OCI-LY1 (cell line): ENCODE data around the gene MRPL58.

Experiments used
- H2AFZ ChIP-seq: fragments of 200-600 bp; sonication (generic), shearing (Covaris generic); 2 replicates; pipeline ENCODE4 v1.6.0; 2014; ENCODE audit warnings: antibody characterized with exemption, mild to moderate bottlenecking, low read length
- H3F3A ChIP-seq: fragments of 200-600 bp; sonication (generic), shearing (Covaris generic); 2 replicates; pipeline ENCODE4 v1.6.0; 2014; ENCODE audit warnings: mild to moderate bottlenecking, antibody characterized with exemption, low read length, moderate library complexity; ENCODE audit not compliant: insufficient read depth
- H3K27ac ChIP-seq: fragments of 200-600 bp; sonication (generic); 2 replicates; pipeline ENCODE4 v1.5.1; 2014; ENCODE audit warnings: low read length, mixed run types, mild to moderate bottlenecking, low read depth; ENCODE audit not compliant: poor library complexity, severe bottlenecking
- H3K27me3 ChIP-seq: fragments of 200-600 bp; sonication (generic); 2 replicates; pipeline ENCODE4 v1.6.0; 2014; ENCODE audit warnings: antibody characterized with exemption, mild to moderate bottlenecking, low read length, moderate library complexity; ENCODE audit not compliant: insufficient read depth
- H3K36me3 ChIP-seq: fragments of 200-600 bp; sonication (generic); 2 replicates; pipeline ENCODE4 v1.6.1; 2014; ENCODE audit warnings: mild to moderate bottlenecking, antibody characterized with exemption, low read length, moderate library complexity, mixed read lengths; ENCODE audit not compliant: insufficient read depth
- H3K4me1 ChIP-seq: fragments of 200-600 bp; sonication (generic); 2 replicates; pipeline ENCODE4 v1.5.1; 2014; ENCODE audit warnings: mild to moderate bottlenecking, low read length, moderate library complexity; ENCODE audit not compliant: insufficient read depth, severe bottlenecking
- H3K4me2 ChIP-seq: fragments of 200-600 bp; sonication (generic), shearing (Covaris generic); 2 replicates; pipeline ENCODE4 v1.6.1; 2014; ENCODE audit warnings: low read length
- H3K4me3 ChIP-seq: fragments of 200-600 bp; sonication (generic); 2 replicates; pipeline ENCODE4 v1.5.1; 2014; ENCODE audit warnings: low read length, low read depth, mild to moderate bottlenecking, mixed read lengths; ENCODE audit not compliant: poor library complexity, severe bottlenecking
- H3K79me2 ChIP-seq: fragments of 200-600 bp; shearing (Covaris generic); 2 replicates; pipeline ENCODE4 v1.6.1; 2016; ENCODE audit warnings: mixed run types, low read length, mixed read lengths; ENCODE audit not compliant: insufficient read depth
- H3K9ac ChIP-seq: fragments of 200-600 bp; sonication (generic), shearing (Covaris generic); 2 replicates; pipeline ENCODE4 v1.6.1; 2014; ENCODE audit warnings: mild to moderate bottlenecking, low read length, mixed read lengths
- H3K9me2 ChIP-seq: fragments of 200-600 bp; sonication (generic), shearing (Covaris generic); 2 replicates; pipeline ENCODE4 v1.6.1; 2014; ENCODE audit warnings: low read depth, mild to moderate bottlenecking, low read length, mixed read lengths
- H3K9me3 ChIP-seq: fragments of 200-600 bp; shearing (Covaris generic); 2 replicates; pipeline ENCODE4 v1.6.1; 2014; ENCODE audit warnings: low read length, mixed read lengths
- H4K20me1 ChIP-seq: fragments of 200-600 bp; sonication (generic), shearing (Covaris generic); 2 replicates; pipeline ENCODE4 v1.6.0; 2016; ENCODE audit warnings: mild to moderate bottlenecking, low read length; ENCODE audit not compliant: insufficient read depth
- CTCF ChIP-seq: fragments of 200-600 bp; sonication (generic), shearing (Covaris generic); IDR thresholded peaks from 2 replicates; pipeline ENCODE4 v1.5.1; 2017; ENCODE audit warnings: mild to moderate bottlenecking, antibody characterized with exemption, low read length, moderate library complexity, mixed read lengths
- EZH2 ChIP-seq: fragments of 200-600 bp; sonication (generic), shearing (Covaris generic); IDR thresholded peaks from 2 replicates; pipeline ENCODE4 v1.8.0; 2017; ENCODE audit warnings: borderline replicate concordance, mixed run types, mild to moderate bottlenecking, antibody characterized with exemption, low read length, moderate library complexity, mixed read lengths

MRPL58 gene

DNA sequence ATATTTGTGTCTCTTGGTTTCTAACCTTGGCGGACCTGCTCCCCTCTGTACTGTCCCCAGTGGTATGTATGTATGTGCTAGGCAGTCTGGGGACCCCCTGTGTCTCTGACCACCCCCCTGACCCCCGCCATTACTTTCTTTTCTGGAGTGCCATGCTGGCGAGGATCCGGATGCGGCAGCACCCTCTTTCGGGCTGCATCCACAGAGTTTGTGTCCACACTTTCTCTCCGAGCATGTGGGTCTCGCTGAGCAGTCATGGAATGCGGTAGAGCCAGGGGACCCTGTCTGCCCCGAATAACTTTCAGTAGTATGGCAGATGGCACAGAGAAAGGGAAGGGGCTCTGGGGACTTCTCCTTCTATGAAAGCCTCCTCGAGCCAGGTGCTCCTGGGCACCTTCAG, 51.6 kb downstream of the MRPL58 start:
- no peak overlapping the region for H2AFZ ChIP-seq
- H3K36me3 ChIP-seq: peaks cover 31% of the 10 kb centered on the region
- no peaks in the 10 kb centered on the region for H3K79me2 ChIP-seq
- no peaks in the 10 kb centered on the region for H3K4me1 ChIP-seq
- no peaks in the 10 kb centered on the region for H3F3A ChIP-seq
- TF ChIP-seq CTCF (no peak), EZH2 (no peak)
- H3K9ac ChIP-seq: no peak overlapping the region
- H4K20me1 ChIP-seq: no peaks in the 10 kb centered on the region
- no peak overlapping the region for H3K4me2 ChIP-seq
- no peaks in the 10 kb centered on the region for H3K9me2 ChIP-seq
- H3K4me3 ChIP-seq: no peak overlapping the region
- H3K9me3 ChIP-seq: no peaks in the 10 kb centered on the region
- H3K27ac ChIP-seq: no peak overlapping the region
- H3K27me3 ChIP-seq: no peaks in the 10 kb centered on the region

- no peaks in the 10 kb centered on the region for H3K9me3 ChIP-seq
- no peaks in the 10 kb centered on the region for H3K79me2 ChIP-seq
- H3K4me2 ChIP-seq: no peak overlapping the region
- no peak overlapping the region for H3K27ac ChIP-seq
- peaks cover 27% of the 10 kb centered on the region for H3K36me3 ChIP-seq
- no peaks in the 10 kb centered on the region for H3F3A ChIP-seq
- no peaks in the 10 kb centered on the region for H3K9me2 ChIP-seq
- no peak overlapping the region for H2AFZ ChIP-seq
- no peak overlapping the region for H3K4me3 ChIP-seq
- no peaks in the 10 kb centered on the region for H3K27me3 ChIP-seq
- no peaks in the 10 kb centered on the region for H3K4me1 ChIP-seq
- TF ChIP-seq CTCF (no peak), EZH2 (no peak)
- no peak overlapping the region for H3K9ac ChIP-seq
- no peaks in the 10 kb centered on the region for H4K20me1 ChIP-seq
Measured at GRCh38 chr17:75064460-75064859, 52.0 kb downstream of the MRPL58 start.

GRCh38 chr17:75064867-75065561, 52.5 kb downstream of the MRPL58 start:
- Histone ChIP-seq H3K4me1 (no peaks in the 10 kb centered on the region), H3K9me2 (no peaks in the 10 kb centered on the region), H3K79me2 (no peaks in the 10 kb centered on the region), H3K27me3 (no peaks in the 10 kb centered on the region), H3K36me3 (peaks cover 24% of the 10 kb centered on the region), H3F3A (no peaks in the 10 kb centered on the region), H4K20me1 (no peaks in the 10 kb centered on the region), H3K9me3 (no peaks in the 10 kb centered on the region), H3K9ac (no peak overlapping the region), H3K4me3 (no peak overlapping the region), H2AFZ (no peak overlapping the region), H3K27ac (no peak overlapping the region), H3K4me2 (no peak overlapping the region)
- TF ChIP-seq EZH2 (no peak), CTCF (no peak)
